SK-N-MC (cell line): ENCODE results near the gene SMC6.

Experiments used
- DNase-seq: peaks from one replicate; pipeline ENCODE4 v3.0.0-alpha.2; 2011; ENCODE audit warnings: low read depth, low spot score
- H3K27ac ChIP-seq: fragments of 200-600 bp; sonication (generic); 2 replicates; pipeline ENCODE4 v1.5.1; 2016; ENCODE audit warnings: mixed run types
- H3K36me3 ChIP-seq: fragments of 200-600 bp; sonication (generic); 2 replicates; pipeline ENCODE4 v1.6.1; 2017; ENCODE audit warnings: antibody characterized with exemption, low read length, mixed read lengths; ENCODE audit not compliant: insufficient read depth
- H3K4me3 ChIP-seq: fragments of 200-600 bp; sonication (generic); 2 replicates; pipeline ENCODE4 v1.5.1; 2016
- H3K9ac ChIP-seq: fragments of 200-600 bp; sonication (generic); 2 replicates; pipeline ENCODE4 v1.8.0; 2017; ENCODE audit warnings: mixed run types, mixed read lengths; ENCODE audit not compliant: insufficient read length
- H3K9me3 ChIP-seq: fragments of 200-600 bp; sonication (generic); 2 replicates; pipeline ENCODE4 v1.6.1; 2017; ENCODE audit warnings: low read depth, mild to moderate bottlenecking, antibody characterized with exemption, low read length, moderate library complexity, mixed read lengths
- EZH2 ChIP-seq: fragments of 200-600 bp; sonication (generic); IDR thresholded peaks from one replicate; pipeline ENCODE4 v1.6.1; 2017; ENCODE audit warnings: antibody characterized with exemption
- FOXP2 ChIP-seq: optimal IDR thresholded peaks from 2 replicates; pipeline ENCODE3; 2011; ENCODE audit warnings: mild to moderate bottlenecking, moderate library complexity; ENCODE audit not compliant: insufficient read depth; ENCODE audit errors: extremely low read length, control extremely low read depth
- POLR2AphosphoS5 ChIP-seq: IDR thresholded peaks from 2 replicates; pipeline ENCODE4 v1.6.1; 2012; ENCODE audit warnings: mild to moderate bottlenecking, low read depth, low read length, borderline replicate concordance

The SMC6 gene

GRCh38 chr2:17740203-17740602 is 13.4 kb downstream of the SMC6 start:
- peaks cover 57% of the 10 kb centered on the region for H3K36me3 ChIP-seq
- TF ChIP-seq POLR2AphosphoS5, result no peak

GRCh38 chr2:17736989-17737388 is 16.6 kb downstream of the SMC6 start:
- Histone ChIP-seq H3K27ac (no peak overlapping the region), H3K9me3 (no peaks in the 10 kb centered on the region), H3K9ac (no peak overlapping the region), H3K36me3 (peaks cover 66% of the 10 kb centered on the region), H3K4me3 (no peak overlapping the region)
- TF ChIP-seq FOXP2 (no peak), EZH2 (no peak), POLR2AphosphoS5 (no peak)
- no peak for DNase-seq

More at GRCh38 chr2:17740203-17740602, 13.4 kb downstream of the SMC6 start:
- no peak overlapping the region for H3K4me3 ChIP-seq
- no peak for DNase-seq
- H3K9ac ChIP-seq, result no peak overlapping the region
- no peaks in the 10 kb centered on the region for H3K9me3 ChIP-seq
- H3K27ac ChIP-seq, result no peak overlapping the region

GRCh38 chr2:17735864-17736263 is 17.7 kb downstream of the SMC6 start:
- Histone ChIP-seq H3K27ac (no peak overlapping the region), H3K36me3 (peaks cover 73% of the 10 kb centered on the region), H3K9me3 (no peaks in the 10 kb centered on the region), H3K4me3 (no peak overlapping the region), H3K9ac (no peak overlapping the region)
- no peak for DNase-seq
- TF ChIP-seq FOXP2 (no peak), POLR2AphosphoS5 (no peak)

DNA sequence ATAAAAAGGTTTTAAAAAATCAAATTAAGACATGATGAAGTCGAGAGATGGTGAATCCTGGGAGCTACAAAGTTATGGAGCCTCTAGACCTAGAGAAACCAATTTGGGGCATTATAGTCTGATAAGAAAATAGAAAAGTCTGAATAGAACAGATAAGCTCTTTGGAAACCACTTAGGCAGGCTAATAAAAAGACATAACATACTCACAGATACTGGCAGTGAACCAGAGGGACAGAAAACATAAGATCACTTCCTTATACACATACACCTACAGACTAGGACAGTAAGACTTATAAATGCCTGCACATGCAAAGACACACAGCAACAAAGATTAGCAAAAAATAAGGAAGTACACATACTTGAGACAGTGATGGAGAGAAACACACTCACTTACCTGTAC is 20.0 kb downstream of the SMC6 start:
- no peak for DNase-seq
- Histone ChIP-seq H3K9me3 (no peaks in the 10 kb centered on the region), H3K36me3 (peaks cover 62% of the 10 kb centered on the region), H3K27ac (no peak overlapping the region), H3K4me3 (no peak overlapping the region), H3K9ac (no peak overlapping the region)
- TF ChIP-seq FOXP2 (no peak), POLR2AphosphoS5 (no peak), EZH2 (no peak)

DNA sequence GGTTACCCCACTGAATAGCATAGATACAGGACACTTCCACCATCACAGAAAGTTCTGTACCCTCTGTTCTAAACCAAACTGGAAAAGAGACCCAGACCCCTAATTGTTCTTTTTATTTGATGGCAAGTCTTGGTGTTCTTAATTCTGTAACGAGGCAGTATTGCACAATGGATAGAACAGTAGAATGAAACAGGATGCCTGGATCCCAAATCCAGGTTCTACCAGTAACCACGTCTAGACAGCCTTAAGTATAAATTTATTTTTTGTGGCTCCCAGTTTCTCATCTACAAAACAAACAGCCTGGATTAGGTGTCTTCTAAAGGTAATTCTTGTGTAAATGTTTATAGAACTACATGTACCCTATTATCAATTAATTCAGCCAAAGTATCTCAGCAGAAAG is 23.7 kb downstream of the SMC6 start:
- Histone ChIP-seq H3K9ac (no peak overlapping the region), H3K4me3 (no peak overlapping the region), H3K36me3 (peaks cover 52% of the 10 kb centered on the region), H3K9me3 (no peaks in the 10 kb centered on the region), H3K27ac (no peak overlapping the region)
- TF ChIP-seq EZH2, result no peak
- no peak for TF ChIP-seq FOXP2
- no peak for TF ChIP-seq POLR2AphosphoS5
- no peak for DNase-seq

- no peaks in the 10 kb centered on the region for H3K9me3 ChIP-seq
- no peak overlapping the region for H3K4me3 ChIP-seq
- TF ChIP-seq EZH2 (no peak), FOXP2 (no peak), POLR2AphosphoS5 (no peak)
- no peak for DNase-seq
- no peak overlapping the region for H3K27ac ChIP-seq
- H3K9ac ChIP-seq, result no peak overlapping the region
- peaks cover 55% of the 10 kb centered on the region for H3K36me3 ChIP-seq
These were observed 25.4 kb downstream of the SMC6 start for GRCh38 chr2:17728210-17728609.

DNA sequence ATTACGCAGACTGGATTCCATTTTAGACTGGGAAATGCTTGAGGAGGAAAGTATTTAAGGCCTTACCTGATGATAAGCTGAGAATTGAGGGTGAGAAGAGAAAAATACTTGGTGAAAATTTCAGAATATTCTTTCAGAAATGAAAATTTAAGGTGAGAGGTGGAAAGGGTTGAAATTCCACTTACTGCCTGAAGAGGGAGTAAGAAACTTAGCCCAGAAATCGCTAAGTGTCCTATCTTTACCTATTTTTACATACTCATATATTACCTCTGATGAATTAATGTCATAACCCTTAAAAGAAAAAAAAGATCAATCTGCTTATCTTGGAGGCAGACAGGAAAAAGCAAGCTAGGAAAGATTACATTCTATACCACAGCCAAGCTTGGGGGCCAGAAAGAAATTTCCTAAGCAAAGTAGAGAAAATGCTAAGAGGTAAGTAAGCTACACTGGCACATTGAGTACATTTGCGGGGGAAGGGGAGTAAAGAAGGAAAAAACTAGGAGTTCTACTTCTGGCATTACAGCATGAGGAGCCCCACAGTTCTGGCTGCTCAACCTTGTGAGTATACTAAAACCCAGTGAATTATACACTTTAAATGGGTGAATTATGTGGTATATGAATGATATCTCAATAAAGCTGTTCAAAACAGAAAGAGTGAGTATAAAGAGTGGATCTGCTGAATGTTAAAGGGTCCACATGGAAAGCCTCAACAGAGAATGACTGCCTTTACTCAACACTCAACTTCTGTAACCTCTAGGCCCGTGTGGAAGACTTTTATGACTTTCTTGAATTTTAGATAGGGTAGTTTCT is 33.8 kb downstream of the SMC6 start:
- DNase-seq, result no peak
- Histone ChIP-seq H3K36me3 (peaks cover 75% of the 10 kb centered on the region), H3K9me3 (no peaks in the 10 kb centered on the region), H3K4me3 (no peak overlapping the region), H3K9ac (no peak overlapping the region), H3K27ac (no peak overlapping the region)
- TF ChIP-seq FOXP2 (no peak), POLR2AphosphoS5 (no peak), EZH2 (no peak)

DNA sequence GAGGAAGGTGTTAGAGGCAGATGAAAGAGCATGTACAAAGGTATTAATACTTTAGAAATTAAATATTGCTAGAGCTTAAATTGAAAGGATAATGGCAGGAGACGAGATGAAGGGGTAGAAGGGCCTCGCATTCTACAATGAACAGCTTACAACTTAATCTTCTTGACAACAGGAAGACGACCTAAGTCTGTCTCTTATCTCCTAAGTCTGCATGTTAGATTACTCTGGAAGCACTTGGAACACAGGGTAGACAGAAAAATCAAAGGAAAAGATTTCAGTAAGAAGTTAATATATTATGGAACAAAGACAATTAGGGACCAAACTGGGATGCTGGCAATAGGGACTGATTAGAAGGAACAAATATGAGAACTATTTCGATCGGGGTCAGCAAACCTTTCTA is 34.9 kb downstream of the SMC6 start:
- no peak overlapping the region for H3K4me3 ChIP-seq
- no peak for DNase-seq
- no peak overlapping the region for H3K27ac ChIP-seq
- peaks cover 77% of the 10 kb centered on the region for H3K36me3 ChIP-seq
- no peak for TF ChIP-seq EZH2
- no peak for TF ChIP-seq FOXP2
- TF ChIP-seq POLR2AphosphoS5, result no peak
- no peaks in the 10 kb centered on the region for H3K9me3 ChIP-seq
- no peak overlapping the region for H3K9ac ChIP-seq

DNA sequence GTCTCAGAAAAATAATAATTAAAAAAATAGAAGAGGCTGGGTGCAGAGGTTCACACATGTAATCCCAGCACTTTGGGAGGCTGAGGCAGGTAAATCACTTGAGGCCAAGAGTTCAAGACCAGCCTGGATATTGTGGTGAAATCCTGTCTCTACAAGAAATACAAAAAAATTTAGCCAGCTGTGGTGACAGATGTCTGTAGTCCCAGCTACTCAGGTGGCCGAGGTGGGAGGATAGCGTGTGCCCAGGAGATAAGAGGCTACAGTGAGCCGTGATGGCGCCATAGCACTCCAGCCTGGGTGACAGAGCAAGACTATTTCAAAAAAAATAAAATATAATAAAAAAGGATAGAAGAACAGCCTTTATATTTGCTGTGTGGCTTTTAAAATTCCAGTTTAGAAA is 35.9 kb downstream of the SMC6 start:
- Histone ChIP-seq H3K4me3 (no peak overlapping the region), H3K36me3 (peaks cover 80% of the 10 kb centered on the region)
- no peak for DNase-seq

More for the DNA sequence above, 35.9 kb downstream of the SMC6 start:
- H3K9ac ChIP-seq, result no peak overlapping the region
- no peak overlapping the region for H3K27ac ChIP-seq
- TF ChIP-seq EZH2 (no peak), FOXP2 (no peak), POLR2AphosphoS5 (no peak)
- H3K9me3 ChIP-seq, result no peaks in the 10 kb centered on the region
